ENCODE data around the gene PSMB3. TPM values are rescaled to one million over a fixed set of nuclear protein-coding genes. Genes with fewer than 3 reads are reported as not detected.
"Not testable (repeated sequence)": the region's sequence is repeated elsewhere in the genome, so short reads cannot be mapped to it uniquely, and the experiment has no call there.

The PSMB3 gene
- total RNA-seq, 1 donor from 2014 or later = 349 TPM

GRCh38 chr17:38720941-38721340 is 31.6 kb upstream of the PSMB3 start:
- no peaks in the 10 kb centered on the region for H3K27me3 Mint-ChIP-seq (ENCODE audit: insufficient read depth)

GRCh38 chr17:38721802-38722201 is 30.7 kb upstream of the PSMB3 start:
- DNase-seq (ENCODE audit: low spot score) = no peak
- Mint-ChIP-seq H3K27me3 (ENCODE audit: insufficient read depth) (no peaks in the 10 kb centered on the region), H3K36me3 (ENCODE audit: low read depth) (peaks cover 33% of the 10 kb centered on the region), H3K9me3 (no peaks in the 10 kb centered on the region), H3K4me1 (ENCODE audit: low read depth) (peaks cover 15% of the 10 kb centered on the region), H3K4me3 (no peak overlapping the region), H3K27ac (no peak overlapping the region)
- intact Hi-C loops (cut with micrococcal nuclease) = no loop called here

More at GRCh38 chr17:38720941-38721340, 31.6 kb upstream of the PSMB3 start:
- intact Hi-C loops (cut with micrococcal nuclease) = no loop called here
- H3K4me3 Mint-ChIP-seq = no peak overlapping the region
- no peaks in the 10 kb centered on the region for H3K9me3 Mint-ChIP-seq
- no peak overlapping the region for H3K27ac Mint-ChIP-seq
- DNase-seq (ENCODE audit: low spot score) = no peak
- H3K36me3 Mint-ChIP-seq (ENCODE audit: low read depth) = peaks cover 35% of the 10 kb centered on the region
- H3K4me1 Mint-ChIP-seq (ENCODE audit: low read depth) = peaks cover 10% of the 10 kb centered on the region

- intact Hi-C loops (cut with micrococcal nuclease) = no loop called here
- Mint-ChIP-seq H3K27me3 (ENCODE audit: insufficient read depth) (no peaks in the 10 kb centered on the region), H3K27ac (no peak overlapping the region), H3K4me3 (no peak overlapping the region), H3K4me1 (ENCODE audit: low read depth) (peaks cover 35% of the 10 kb centered on the region), H3K36me3 (ENCODE audit: low read depth) (peaks cover 27% of the 10 kb centered on the region), H3K9me3 (no peaks in the 10 kb centered on the region)
- DNase-seq (ENCODE audit: low spot score) = no peak
Observed at GRCh38 chr17:38724337-38724988, 28.1 kb upstream of the PSMB3 start.

DNA sequence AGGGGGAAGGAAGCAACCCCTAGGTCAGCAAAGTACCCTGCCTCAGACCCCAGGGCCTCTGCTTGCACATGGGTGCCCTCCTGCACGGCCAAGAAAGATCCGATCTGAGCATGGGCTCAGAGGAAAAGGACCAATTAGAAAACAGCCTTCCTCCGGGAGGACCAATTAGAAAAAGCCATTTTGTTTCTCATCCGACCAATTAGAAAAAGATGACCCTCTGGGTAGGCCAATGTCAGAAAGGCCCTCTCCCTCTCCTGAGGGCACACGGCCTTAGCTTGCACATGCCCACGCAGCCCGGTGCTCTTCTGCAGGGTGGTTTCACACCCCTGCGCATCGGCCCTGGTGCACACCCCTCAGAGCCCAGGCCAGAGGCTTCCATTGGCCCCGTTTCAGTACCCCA is 27.5 kb upstream of the PSMB3 start:
- Mint-ChIP-seq H3K27ac (no peak overlapping the region), H3K4me3 (no peak overlapping the region), H3K36me3 (ENCODE audit: low read depth) (peaks cover 27% of the 10 kb centered on the region), H3K9me3 (no peaks in the 10 kb centered on the region), H3K4me1 (ENCODE audit: low read depth) (peaks cover 36% of the 10 kb centered on the region), H3K27me3 (ENCODE audit: insufficient read depth) (no peaks in the 10 kb centered on the region)
- no peak for DNase-seq (ENCODE audit: low spot score)
- intact Hi-C loops (cut with micrococcal nuclease) = no loop called here

- H3K27ac Mint-ChIP-seq = peak overlapping the region; percentile 73
- peaks cover 23% of the 10 kb centered on the region for H3K36me3 Mint-ChIP-seq (ENCODE audit: low read depth)
- H3K4me1 Mint-ChIP-seq (ENCODE audit: low read depth) = peaks cover 45% of the 10 kb centered on the region
- H3K4me3 Mint-ChIP-seq; intact Hi-C loops (cut with micrococcal nuclease); H3K27me3 Mint-ChIP-seq (ENCODE audit: insufficient read depth); H3K9me3 Mint-ChIP-seq; DNase-seq (ENCODE audit: low spot score): not testable (repeated sequence)
Observed at GRCh38 chr17:38726145-38726544, 26.4 kb upstream of the PSMB3 start.

DNA sequence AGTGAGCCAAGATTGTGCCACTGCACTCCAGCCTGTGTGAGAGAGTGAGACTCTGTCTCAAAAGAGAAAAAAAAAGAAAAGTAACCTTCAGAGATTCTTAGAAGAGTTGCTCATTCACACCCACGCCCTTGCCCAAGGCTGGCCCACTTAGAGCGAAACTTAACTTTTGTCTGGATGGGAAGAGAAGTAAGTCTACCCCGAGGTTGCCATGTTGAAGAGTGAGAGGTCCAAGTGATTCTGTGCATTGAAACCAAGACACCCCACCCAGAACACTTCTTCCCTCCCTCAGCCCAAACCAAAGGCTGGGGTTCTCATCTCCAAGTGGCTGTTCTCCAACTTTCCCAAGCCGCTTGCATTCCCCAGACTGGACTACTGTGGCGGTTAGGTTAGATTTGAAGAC is 24.8 kb upstream of the PSMB3 start:
- peak overlapping the region; percentile 79 for H3K4me3 Mint-ChIP-seq
- H3K4me1 Mint-ChIP-seq (ENCODE audit: low read depth) = peaks cover 60% of the 10 kb centered on the region
- peaks cover 23% of the 10 kb centered on the region for H3K36me3 Mint-ChIP-seq (ENCODE audit: low read depth)
- peaks cover 2% of the 10 kb centered on the region for H3K27me3 Mint-ChIP-seq (ENCODE audit: insufficient read depth)
- H3K27ac Mint-ChIP-seq = peak overlapping the region; percentile 94
- intact Hi-C loops (cut with micrococcal nuclease) = loop anchor here (1.0 kb wide), 2 partner anchors 21 to 26 kb away; no protein-coding TSS in a partner anchor
- H3K9me3 Mint-ChIP-seq = no peaks in the 10 kb centered on the region
- DNase-seq (ENCODE audit: low spot score) = peak; percentile 57

- peak; percentile 68 for DNase-seq (ENCODE audit: low spot score)
Observed at GRCh38 chr17:38728290-38728831, 24.2 kb upstream of the PSMB3 start.

DNA sequence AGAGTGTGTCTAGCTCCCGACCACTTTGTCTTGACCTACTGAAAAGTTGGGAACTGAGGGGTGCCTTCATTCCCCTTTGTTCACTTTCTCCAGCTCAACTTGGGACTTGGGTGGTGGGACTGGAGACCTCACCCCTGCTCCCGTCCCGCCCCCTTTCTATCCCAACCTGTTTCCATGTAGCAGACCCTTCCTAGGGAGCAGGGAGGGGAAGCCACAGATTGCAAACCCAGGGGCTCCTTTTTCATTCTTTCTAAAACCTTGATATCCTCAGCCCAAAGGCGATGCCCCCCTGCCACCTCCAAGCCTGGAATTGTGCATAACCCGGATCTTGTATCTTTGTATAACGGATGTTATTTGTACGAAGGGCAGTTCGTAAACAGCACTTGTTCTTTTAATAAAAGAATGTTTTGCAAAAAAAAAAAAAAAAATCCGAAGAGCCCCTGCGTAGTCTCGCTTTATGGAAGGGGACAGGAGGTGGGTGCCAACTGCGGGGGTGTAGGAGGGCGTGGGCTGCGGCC is 23.1 kb upstream of the PSMB3 start:
- peak overlapping the region; percentile 94 for H3K27ac Mint-ChIP-seq
- peaks cover 26% of the 10 kb centered on the region for H3K36me3 Mint-ChIP-seq (ENCODE audit: low read depth)
- peaks cover 76% of the 10 kb centered on the region for H3K4me1 Mint-ChIP-seq (ENCODE audit: low read depth)
- intact Hi-C loops (cut with micrococcal nuclease) = no loop called here
- no peaks in the 10 kb centered on the region for H3K9me3 Mint-ChIP-seq
- DNase-seq (ENCODE audit: low spot score) = no peak
- peaks cover 2% of the 10 kb centered on the region for H3K27me3 Mint-ChIP-seq (ENCODE audit: insufficient read depth)
- peak overlapping the region; percentile 79 for H3K4me3 Mint-ChIP-seq

More at GRCh38 chr17:38728290-38728831, 24.2 kb upstream of the PSMB3 start:
- intact Hi-C loops (cut with micrococcal nuclease) = no loop called here
- Mint-ChIP-seq H3K27ac (peak overlapping the region; percentile 94), H3K9me3 (no peaks in the 10 kb centered on the region), H3K36me3 (ENCODE audit: low read depth) (peaks cover 26% of the 10 kb centered on the region), H3K4me1 (ENCODE audit: low read depth) (peaks cover 66% of the 10 kb centered on the region), H3K27me3 (ENCODE audit: insufficient read depth) (peaks cover 2% of the 10 kb centered on the region), H3K4me3 (peak overlapping the region; percentile 79)

- Mint-ChIP-seq H3K9me3 (no peaks in the 10 kb centered on the region), H3K36me3 (ENCODE audit: low read depth) (peaks cover 24% of the 10 kb centered on the region), H3K4me3 (peak within 1 kb of the TSS; percentile 94), H3K4me1 (ENCODE audit: low read depth) (peaks cover 82% of the 10 kb centered on the region), H3K27me3 (ENCODE audit: insufficient read depth) (peaks cover 2% of the 10 kb centered on the region), H3K27ac (peak within 1 kb of the TSS; percentile 97)
- intact Hi-C loops (cut with micrococcal nuclease) = loop anchor here (1.0 kb wide), 2 partner anchors 22 to 54 kb away; partner anchors contain the start of gene PSMB3
- DNase-seq (ENCODE audit: low spot score) = peak; percentile 88
Observed at GRCh38 chr17:38729886-38730525, 22.5 kb upstream of the PSMB3 start, which contains the start of gene CISD3. Gene CISD3, plus strand, starts transcription at chr17:38730341. Its CDS starts 18 bp downstream, at chr17:38730359.

DNA sequence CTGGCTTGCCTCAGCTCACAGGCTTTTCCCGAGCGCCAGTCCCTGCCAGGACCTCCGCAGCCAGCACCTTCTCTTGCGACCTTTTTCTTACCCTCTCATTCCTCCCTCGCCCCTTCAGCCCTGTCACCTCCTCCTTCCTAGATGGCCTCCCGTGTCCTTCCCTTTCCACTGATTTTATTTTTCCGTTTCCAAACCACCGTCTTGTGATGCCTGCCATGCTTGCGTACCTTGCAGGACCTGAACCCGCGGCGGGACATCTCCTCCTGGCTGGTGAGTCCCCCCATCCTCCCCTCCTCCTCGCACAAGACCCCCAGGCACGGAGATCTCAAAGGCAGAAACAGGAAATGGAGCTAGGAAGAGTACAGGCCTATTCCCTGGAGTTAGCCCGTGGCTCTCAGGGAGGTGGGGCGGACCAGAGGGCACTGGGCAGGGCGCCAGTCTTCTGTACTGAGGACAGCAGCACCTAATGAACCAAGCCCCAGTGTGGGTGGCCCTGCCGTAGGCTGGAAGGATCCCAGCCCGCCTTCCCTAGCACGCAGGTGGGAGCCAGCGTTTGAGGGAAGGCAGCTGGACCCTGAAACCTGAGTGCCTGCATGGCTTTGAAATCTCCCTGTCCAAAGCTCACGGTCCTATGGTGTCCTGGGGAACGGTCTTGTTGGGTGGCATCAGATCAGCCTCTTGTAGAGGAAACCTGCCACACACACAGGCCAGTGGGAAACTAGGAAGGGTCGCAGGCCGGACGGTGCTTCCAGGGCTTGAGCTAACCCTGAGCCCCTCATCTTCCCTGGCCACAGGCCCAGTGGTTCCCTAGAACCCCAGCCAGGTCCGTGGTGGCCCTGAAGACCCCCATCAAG is 21.8 kb upstream of the PSMB3 start:
- Mint-ChIP-seq H3K36me3 (ENCODE audit: low read depth) (peaks cover 23% of the 10 kb centered on the region), H3K9me3 (no peaks in the 10 kb centered on the region)
- DNase-seq (ENCODE audit: low spot score) = no peak

DNA sequence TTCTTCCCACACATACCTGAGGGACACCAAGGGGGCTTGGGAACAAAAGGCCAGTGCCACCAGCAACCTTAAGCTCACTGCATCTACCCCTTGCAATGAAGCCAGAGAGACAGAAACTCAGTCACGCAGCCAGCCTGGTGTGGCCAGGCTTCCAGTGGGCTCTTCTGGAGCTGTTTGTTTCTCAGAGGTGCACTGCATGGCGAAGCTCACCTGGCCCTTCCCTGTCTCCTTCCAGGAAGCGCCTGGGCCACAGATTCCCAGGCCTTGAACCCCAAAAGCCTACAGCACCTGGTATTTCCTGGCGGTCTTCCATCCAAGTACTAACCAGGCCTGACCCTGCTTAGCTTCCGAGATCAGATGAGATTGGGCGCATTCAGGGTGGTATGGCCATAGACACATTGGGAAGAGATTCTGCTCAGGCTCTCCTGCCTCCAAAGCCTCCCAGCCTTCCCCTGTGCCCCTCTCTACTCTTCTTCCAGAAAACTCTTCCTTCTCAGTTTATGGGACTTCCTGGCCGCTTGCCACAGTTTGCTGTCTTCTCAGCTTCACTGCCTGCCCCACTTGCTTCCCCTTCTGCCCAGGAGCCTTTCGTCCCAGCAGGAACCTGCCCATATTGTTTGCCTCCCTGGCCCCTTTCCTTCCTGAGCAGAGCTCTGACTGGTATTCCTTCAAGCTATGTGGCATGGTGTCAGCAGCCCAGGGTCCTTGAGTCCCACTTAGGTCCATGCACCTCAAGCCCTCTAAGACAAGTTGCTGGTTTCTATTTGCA is 20.8 kb upstream of the PSMB3 start:
- H3K4me3 Mint-ChIP-seq = peak overlapping the region; percentile 94
- H3K36me3 Mint-ChIP-seq (ENCODE audit: low read depth) = peaks cover 23% of the 10 kb centered on the region
- H3K27me3 Mint-ChIP-seq (ENCODE audit: insufficient read depth) = peaks cover 2% of the 10 kb centered on the region
- H3K9me3 Mint-ChIP-seq = no peaks in the 10 kb centered on the region
- DNase-seq (ENCODE audit: low spot score) = no peak
- intact Hi-C loops (cut with micrococcal nuclease) = loop anchor here (2.0 kb wide), 1 partner anchor 15 kb away; no protein-coding TSS in a partner anchor
- H3K4me1 Mint-ChIP-seq (ENCODE audit: low read depth) = peaks cover 79% of the 10 kb centered on the region
- peak overlapping the region; percentile 82 for H3K27ac Mint-ChIP-seq

More for the DNA sequence above, 21.8 kb upstream of the PSMB3 start:
- intact Hi-C loops (cut with micrococcal nuclease) = loop anchor here (1.0 kb wide), 2 partner anchors 22 to 54 kb away; partner anchors contain the start of gene PSMB3
- H3K4me3 Mint-ChIP-seq = peak overlapping the region; percentile 94
- peaks cover 2% of the 10 kb centered on the region for H3K27me3 Mint-ChIP-seq (ENCODE audit: insufficient read depth)
- H3K27ac Mint-ChIP-seq = peak overlapping the region; percentile 97
- peaks cover 87% of the 10 kb centered on the region for H3K4me1 Mint-ChIP-seq (ENCODE audit: low read depth)
